NCI-H345 treated with DMSO at 0.1 percent for 48 hours (cell line): Measurements from ENCODE around the gene ACKR2.
"Not testable (repeated sequence)": the region's sequence is repeated elsewhere in the genome, so short reads cannot be mapped to it uniquely, and the experiment has no call there.

Source experiments
- DNase-seq: peaks from one replicate; lab custom pipeline; 2025; ENCODE audit not compliant: unreplicated experiment; lab: John Stamatoyannopoulos, UW

The ACKR2 gene

GRCh38 chr3:42855219-42855546 is 45.9 kb downstream of the ACKR2 start:
- DNase-seq = no peak

GRCh38 chr3:42855547-42856380 is 46.5 kb downstream of the ACKR2 start:
- DNase-seq = no peak

- no peak for DNase-seq
These were observed 47.3 kb downstream of the ACKR2 start for GRCh38 chr3:42856544-42856943.

- DNase-seq = no peak
These were observed 55.2 kb downstream of the ACKR2 start for GRCh38 chr3:42864321-42864950.

GRCh38 chr3:42865256-42865655 is 56.0 kb downstream of the ACKR2 start:
- DNase-seq = no peak

DNA sequence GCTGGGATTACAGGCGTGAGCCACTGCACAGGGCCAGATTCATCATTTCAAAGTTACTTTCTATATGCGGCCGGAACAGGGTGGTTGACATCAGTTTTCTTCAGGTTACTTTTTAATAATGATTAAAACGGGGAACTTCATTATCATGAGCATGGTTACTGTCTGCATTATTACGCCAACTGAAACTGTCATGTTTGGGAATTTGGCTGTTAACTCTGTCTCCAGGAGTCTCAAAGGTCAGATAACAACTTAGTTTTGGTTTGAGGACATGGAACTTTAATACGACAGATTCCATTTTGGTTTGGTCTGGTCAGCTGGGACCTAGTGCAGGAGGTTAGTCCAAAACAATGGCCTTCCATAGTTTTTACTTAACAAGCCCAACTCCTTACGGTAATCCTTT is 57.9 kb downstream of the ACKR2 start:
- DNase-seq = no peak

- DNase-seq = no peak
These were observed 59.6 kb downstream of the ACKR2 start for GRCh38 chr3:42868841-42869240.

GRCh38 chr3:42871592-42872196 is 62.4 kb downstream of the ACKR2 start:
- no peak for DNase-seq

DNA sequence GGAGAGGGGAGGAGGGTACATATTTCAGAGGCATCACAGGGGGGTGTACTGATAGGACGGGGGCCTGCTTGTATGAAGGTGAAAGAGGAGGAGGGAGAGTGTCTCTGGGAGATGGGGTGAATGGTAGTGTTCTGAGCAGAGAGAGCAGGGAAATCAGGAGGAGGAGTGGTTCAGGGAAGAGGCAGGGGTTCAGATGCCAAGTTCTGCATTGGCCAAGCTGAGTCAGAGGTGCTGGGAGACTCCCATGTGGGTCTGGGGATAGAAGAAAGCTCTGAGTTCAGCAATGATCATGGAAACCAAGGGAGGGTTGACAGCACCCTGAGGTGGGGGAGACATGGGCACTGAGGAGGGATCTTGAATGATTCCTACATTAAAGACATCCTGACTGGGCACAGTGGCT is 63.5 kb downstream of the ACKR2 start:
- no peak for DNase-seq

DNA sequence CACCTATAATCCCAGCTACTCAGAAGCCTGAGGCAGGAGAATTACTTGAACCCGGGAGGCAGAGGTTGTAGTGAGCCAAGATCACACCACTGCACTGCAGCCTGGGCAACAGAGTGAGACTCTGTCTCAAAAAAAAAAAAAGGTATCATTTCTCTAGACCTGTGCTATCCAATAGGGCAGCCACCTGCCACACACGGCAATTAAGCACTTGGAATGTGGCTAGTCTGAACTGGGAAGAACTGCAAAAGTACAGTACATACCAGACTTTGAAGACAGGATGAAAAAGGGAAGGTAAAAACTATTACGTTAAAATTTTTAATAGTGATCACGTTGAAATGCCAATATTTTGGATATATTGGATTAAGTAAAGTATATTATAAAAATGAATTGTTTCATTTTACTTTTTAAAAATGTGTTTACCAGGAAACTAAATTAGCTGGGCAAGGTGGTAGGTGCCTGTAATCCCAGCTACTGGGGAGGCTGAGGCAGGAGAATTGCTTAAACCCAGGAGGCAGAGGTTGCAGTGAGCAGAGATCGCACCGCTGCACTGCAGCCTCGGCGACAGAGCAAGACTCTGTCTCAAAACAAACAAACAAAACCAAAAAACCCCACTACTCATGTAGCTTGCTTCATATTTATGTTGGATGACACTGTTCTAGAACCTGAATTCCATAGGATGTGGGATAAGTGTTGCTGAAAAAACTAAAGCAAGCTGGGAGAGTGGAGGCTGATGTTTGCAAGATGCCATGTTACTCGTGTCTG is 64.2 kb downstream of the ACKR2 start:
- DNase-seq = no peak

GRCh38 chr3:42874749-42875148 is 65.5 kb downstream of the ACKR2 start:
- DNase-seq = no peak

DNA sequence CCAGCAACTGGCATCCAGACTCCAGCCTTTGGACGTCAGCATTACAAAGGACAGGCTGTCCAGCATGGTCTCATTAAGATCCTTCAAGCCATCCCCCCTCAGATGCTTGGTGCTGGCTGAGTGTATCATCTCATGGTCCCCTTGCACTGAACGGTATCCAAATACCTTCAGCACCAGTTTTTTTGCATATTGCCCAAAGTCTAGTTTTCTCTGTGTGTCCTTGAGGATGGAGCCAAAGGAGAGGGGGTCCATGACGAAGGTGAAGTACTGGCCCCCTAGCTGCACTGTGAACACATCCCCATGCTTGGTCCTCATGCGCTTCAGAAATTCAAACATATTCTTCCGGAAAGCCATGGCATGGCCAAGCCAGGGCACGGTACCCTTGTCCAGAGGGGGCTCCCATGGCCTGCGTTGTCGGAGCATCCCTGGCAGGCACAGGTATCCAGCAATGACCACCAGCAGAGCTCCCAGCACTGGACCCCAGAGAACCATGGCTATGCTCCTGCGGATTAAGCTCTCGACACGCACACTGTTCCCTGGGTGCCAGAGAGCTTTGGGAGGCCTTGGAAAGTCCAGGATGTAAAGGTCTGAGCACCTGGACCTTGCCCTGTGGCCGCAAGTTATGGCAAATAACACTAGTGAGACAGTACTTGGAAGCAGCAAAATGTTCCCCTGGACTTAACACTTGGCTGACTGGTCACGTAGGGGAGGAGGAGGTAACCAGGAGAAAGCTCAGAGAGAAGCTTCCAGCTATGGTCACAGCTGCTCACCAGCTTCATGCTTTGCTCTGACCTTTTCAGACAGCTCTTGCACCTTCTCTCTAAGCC is 66.3 kb downstream of the ACKR2 start, which contains the start of gene CYP8B1:
TSS of gene CYP8B1 (minus strand) at position 555 of the 827 bp plus-strand sequence. CDS start at position 492, 63 bp downstream.
- no peak for DNase-seq

DNA sequence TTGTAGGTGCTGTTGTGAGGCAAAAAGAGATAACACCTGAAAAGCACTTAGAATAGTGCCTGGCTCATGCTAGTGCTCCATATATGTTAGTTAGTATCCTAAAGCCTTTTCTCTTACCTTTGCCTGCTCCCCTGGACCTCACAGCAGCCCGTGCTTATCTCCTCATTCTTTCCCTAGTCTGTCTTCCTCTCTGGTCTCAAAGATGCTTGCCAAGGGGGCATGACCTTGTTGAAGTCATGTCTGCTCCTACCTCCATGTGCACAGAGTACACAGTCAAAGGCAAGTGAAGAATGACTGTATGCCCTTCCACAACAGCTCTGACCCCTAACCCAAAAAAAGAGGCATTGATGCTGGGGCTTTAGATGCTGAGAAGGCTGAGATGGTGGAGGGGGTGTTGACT is 67.2 kb downstream of the ACKR2 start:
- no peak for DNase-seq

DNA sequence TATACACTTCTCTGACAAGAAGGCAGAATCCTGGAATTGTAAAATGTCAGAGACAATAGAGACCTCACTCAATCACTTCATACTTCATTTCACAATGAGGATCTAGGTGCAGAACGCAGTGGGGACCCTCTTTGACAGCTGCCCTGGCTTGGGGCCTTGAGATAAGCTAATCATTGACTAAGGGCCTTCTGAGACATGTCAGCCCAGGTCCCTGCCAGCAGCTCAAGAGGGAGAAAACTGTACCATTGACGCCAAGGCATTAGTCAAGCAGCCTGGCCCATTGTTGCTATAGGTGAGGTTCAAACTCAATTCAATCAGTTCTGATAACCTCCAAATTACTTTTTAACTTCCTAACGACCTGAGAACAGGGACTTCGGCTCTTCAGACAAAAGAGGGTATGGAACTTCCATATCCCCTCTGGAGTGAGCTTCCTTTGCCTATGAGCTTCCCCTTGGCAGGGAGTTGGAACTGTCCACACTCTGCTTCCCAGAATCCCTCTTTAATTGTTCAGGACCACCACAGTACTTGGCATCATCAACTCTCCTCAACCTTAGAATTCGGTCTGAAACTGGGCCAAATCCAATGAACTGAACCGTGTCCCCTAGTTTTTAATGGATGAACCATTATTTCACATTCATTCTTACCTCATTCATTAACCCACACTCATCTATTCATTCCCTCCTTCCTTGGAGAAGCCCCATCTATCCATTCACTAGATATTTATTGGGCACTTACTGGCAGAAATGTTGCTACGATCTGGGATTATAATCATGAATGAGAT is 67.9 kb downstream of the ACKR2 start:
- DNase-seq = no peak

DNA sequence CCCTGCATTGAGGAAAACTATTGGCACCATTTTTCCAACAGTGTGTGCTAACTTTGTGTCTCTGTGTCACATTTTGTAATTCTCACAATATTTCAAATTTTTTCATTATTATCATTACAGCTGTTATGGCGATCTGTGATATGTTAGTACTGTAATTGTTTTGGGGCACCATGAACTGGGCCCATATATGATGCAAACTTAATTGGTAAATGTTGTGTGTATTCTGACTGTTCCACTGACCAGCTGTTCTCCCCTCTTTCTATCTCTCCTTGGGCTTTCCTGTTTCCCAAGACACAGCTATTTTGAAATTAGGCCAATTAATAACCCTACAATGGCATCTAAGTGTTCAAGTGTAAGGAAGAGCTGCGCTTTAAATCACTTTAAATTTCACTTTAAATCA is 68.6 kb downstream of the ACKR2 start:
- DNase-seq = no peak

DNA sequence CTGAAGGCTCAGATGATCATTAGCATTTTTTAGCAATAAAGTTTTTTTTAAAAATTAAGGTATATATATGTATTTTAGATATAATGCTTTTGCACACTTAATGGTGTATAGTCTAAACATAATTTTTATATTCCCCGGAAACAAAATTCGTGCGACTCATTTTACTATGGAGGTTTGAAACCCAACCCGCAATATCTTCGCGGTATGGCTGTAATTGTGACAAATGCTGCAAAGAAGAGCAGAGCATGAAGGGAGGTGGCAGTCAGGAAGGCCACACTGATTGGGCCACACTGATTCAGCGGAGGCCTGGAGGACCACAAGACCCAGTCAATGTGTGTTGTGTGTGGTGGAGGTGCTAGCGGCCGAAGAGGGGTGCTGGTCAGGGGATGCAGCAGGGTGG is 70.9 kb downstream of the ACKR2 start:
- no peak for DNase-seq

DNA sequence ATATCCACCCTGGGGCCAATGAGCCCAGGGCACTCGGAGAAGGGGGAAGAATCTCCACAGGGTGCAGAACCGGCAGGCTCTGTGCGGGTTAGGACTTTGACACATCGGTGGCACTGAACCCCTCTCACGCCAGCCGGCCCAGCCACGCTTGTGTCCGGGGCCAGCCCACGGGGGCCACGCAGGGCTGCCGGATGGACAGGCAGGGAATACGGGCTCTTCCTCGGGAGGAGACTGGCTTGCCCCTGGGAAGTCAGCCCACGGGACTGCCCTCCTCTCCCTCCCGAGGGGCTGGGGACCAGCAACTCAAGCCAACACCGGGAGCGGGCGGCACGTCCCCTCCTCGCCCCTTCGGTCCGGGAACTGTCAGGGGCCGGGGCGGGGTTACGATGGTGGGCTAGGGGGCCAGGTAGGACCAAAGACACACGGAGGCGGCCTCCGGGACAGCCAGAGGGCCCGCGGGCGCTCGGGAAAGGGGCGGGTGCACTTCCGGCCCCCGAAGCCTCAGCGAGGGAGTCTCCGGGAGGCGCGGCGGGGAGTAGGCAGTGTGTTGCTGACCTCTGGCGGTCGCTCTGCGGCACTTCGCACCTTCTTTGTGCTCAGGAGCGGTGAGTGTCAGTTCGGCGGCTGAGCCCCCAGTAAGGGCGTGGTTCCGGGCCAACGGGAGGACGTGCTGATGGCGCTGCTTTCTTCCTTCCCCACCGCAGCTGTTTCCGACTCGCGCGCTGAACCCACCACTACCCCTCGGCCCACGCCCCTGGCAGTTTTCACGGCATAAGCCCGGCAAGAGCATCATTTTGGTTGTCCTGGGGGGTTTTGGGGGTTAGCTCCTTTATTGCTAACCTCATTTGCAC is 71.6 kb downstream of the ACKR2 start:
- DNase-seq = peak; percentile 44

GRCh38 chr3:42883251-42883930 is 74.1 kb downstream of the ACKR2 start:
- not testable (repeated sequence) for DNase-seq
